GM12892 (cell line): ENCODE data around the gene AATF.

Source experiments
- POLR2A ChIP-seq: IDR thresholded peaks from 2 replicates; pipeline ENCODE4 v1.6.1; 2011; ENCODE audit warnings: low read depth, low read length, control low read depth
- POLR2AphosphoS5 ChIP-seq: IDR thresholded peaks from 2 replicates; pipeline ENCODE4 v1.6.1; 2011; ENCODE audit warnings: low read depth, low read length, control low read depth

DNA sequence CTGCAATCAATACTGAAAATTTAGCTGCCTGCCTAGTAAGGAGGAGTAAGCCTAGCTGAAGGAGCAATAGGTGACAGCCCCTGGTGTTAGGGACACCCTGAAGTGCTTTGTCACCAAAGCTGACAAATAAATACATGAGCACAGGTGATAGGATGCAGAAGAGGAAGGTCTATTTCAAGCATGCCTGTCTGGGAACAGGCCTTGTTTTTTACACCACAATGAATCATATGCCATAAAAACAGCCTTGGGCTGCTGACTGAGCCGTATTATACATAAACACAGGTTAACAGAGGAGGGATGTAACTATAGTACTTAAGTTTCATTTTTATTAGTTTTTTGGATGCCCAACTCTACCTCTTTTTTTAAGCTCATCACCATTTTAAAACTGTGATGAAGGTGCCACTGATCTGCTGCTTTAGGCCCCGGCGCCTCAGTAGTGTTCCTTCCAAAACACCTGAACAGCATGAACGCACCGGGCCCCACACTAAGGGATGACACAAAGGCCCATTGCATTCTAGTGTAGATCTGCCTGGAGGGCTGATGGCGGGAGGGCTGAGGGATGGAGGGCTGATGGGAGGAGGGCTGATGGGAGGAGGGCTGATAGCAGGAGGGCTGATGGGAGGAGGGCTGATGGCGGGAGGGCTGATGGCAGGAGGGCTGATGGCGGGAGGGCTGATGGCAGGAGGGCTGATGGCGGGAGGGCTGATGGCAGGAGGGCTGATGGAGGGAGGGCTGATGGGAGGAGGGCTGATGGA is 150.3 kb downstream of the AATF start:
- no peak for TF ChIP-seq POLR2AphosphoS5
- no peak for TF ChIP-seq POLR2A
